Superior temporal gyrus (tissue), 1 donor: Measurements from ENCODE around the gene PLGRKT.
A peak's percentile ranks its signal among the peaks of the same experiment; 100 is the strongest.
"Not testable (repeated sequence)": the region's sequence is repeated elsewhere in the genome, so short reads cannot be mapped to it uniquely, and the experiment has no call there.

Source experiments
- DNase-seq: peaks from one replicate; pipeline ENCODE4 v3.0.0-alpha.2; 2016; ENCODE audit errors: extremely low spot score

The PLGRKT gene

GRCh38 chr9:5452286-5452609, 14.5 kb upstream of the PLGRKT start:
- DNase-seq, result no peak

- peak; percentile 73 for DNase-seq
Measured at GRCh38 chr9:5450359-5451091, 12.8 kb upstream of the PLGRKT start, which contains the start of gene CD274. Gene CD274 (plus strand): TSS chr9:5450542. CDS start chr9:5456114, 5,572 bp downstream.

- peak; percentile 68 for DNase-seq
Measured at GRCh38 chr9:5449521-5450358, 12.0 kb upstream of the PLGRKT start.

- no peak for DNase-seq
Measured at GRCh38 chr9:5448461-5449435, 11.0 kb upstream of the PLGRKT start.

GRCh38 chr9:5448016-5448415, 10.3 kb upstream of the PLGRKT start:
- no peak for DNase-seq

- DNase-seq, result no peak
Measured at GRCh38 chr9:5447337-5447736, 9.6 kb upstream of the PLGRKT start.

- DNase-seq, result no peak
Measured at GRCh38 chr9:5446451-5447236, 8.9 kb upstream of the PLGRKT start.

- DNase-seq, result no peak
Measured at GRCh38 chr9:5445886-5446285, 8.2 kb upstream of the PLGRKT start.

- not testable (repeated sequence) for DNase-seq
Measured at GRCh38 chr9:5445096-5445495, 7.4 kb upstream of the PLGRKT start.

GRCh38 chr9:5443850-5444249, 6.1 kb upstream of the PLGRKT start:
- DNase-seq, result no peak

- DNase-seq, result peak; percentile 84
Measured at GRCh38 chr9:5442400-5443011, 4.8 kb upstream of the PLGRKT start.

- DNase-seq, result no peak
Measured at GRCh38 chr9:5441043-5441442, 3.3 kb upstream of the PLGRKT start.

- DNase-seq, result no peak
Measured at GRCh38 chr9:5440426-5440825, 2.7 kb upstream of the PLGRKT start.

GRCh38 chr9:5438301-5439162, 807 bp upstream of the PLGRKT start:
- no peak for DNase-seq

GRCh38 chr9:5436441-5436840, 1.3 kb downstream of the PLGRKT start:
- DNase-seq, result no peak

- DNase-seq, result no peak
Measured at GRCh38 chr9:5435912-5436311, 1.8 kb downstream of the PLGRKT start.

GRCh38 chr9:5433841-5434810, 3.6 kb downstream of the PLGRKT start:
- DNase-seq, result not testable (repeated sequence)

- DNase-seq, result not testable (repeated sequence)
Measured at GRCh38 chr9:5433328-5433727, 4.4 kb downstream of the PLGRKT start.
